Measurements from ENCODE around the gene ITPR1. TPM values are rescaled to one million over a fixed set of nuclear protein-coding genes. Genes with fewer than 3 reads are reported as not detected.

Gene ITPR1
- total RNA-seq, 2 donors from 2014 or later = 7.0 to 18.2 TPM

DNA sequence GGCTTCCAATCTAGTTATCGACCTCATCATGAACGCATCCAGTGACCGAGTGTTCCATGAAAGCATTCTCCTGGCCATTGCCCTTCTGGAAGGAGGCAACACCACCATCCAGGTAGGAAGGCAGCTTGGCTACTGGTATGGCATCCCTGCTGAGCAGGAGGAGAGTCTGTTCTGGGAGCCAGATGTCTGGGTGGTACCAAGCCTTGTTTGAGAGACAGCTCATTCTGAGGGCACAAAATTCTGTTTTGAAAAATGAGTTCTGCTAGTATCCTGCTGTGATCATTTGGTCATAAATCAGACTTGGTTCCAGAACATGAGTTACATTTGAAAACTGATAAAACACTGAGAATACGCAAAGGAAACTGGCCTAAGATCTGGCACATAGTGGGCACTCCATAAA is 242.1 kb downstream of the ITPR1 start:
- H3K27me3 ChIP-seq = no peaks in the 10 kb centered on the region
- no peak overlapping the region for H3K27ac ChIP-seq
- no peaks in the 10 kb centered on the region for H3K36me3 ChIP-seq
- no peaks in the 10 kb centered on the region for H3K9me3 ChIP-seq
- TF ChIP-seq, protein P1, sequence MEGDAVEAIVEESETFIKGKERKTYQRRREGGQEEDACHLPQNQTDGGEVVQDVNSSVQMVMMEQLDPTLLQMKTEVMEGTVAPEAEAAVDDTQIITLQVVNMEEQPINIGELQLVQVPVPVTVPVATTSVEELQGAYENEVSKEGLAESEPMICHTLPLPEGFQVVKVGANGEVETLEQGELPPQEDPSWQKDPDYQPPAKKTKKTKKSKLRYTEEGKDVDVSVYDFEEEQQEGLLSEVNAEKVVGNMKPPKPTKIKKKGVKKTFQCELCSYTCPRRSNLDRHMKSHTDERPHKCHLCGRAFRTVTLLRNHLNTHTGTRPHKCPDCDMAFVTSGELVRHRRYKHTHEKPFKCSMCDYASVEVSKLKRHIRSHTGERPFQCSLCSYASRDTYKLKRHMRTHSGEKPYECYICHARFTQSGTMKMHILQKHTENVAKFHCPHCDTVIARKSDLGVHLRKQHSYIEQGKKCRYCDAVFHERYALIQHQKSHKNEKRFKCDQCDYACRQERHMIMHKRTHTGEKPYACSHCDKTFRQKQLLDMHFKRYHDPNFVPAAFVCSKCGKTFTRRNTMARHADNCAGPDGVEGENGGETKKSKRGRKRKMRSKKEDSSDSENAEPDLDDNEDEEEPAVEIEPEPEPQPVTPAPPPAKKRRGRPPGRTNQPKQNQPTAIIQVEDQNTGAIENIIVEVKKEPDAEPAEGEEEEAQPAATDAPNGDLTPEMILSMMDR (IDR thresholded peaks at IDR 0.05) = no peak
- no peak overlapping the region for H3K9ac ChIP-seq (ENCODE audit: low read depth in 2 of 2, low read length in 2 of 2)
- H3K4me3 ChIP-seq = no peak overlapping the region
- intact Hi-C loops (cut with DNase I) = no loop called here
- H3K4me1 ChIP-seq = no peaks in the 10 kb centered on the region
- no peak for DNase-seq

DNA sequence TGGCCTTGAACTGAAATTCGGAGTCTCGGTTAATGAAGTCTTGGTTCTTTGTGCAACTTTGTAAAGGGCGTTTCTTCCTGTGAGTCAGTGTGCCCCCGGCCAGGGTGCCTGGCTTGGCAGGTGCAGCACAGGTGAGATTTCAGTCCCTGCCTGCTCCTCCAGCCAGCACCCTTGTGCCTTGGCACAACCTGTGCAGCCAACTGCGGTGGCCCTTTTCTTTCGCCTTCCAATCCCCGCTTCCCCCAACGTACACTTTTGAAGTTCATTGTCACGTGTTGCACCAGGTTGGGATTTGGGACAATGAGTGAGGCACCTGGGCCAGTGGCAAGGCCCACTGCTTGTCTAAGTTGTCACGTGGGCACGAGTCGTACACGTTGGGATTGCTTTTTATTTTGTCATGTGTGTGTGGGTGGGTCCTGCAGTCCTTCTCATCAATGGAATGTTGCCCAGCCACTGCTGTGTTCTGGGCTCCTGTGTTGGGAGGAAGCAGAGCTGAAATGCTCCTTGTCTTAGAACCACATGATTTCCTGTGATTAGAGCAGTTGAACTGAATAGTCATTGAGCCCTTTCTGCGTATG is 243.2 kb downstream of the ITPR1 start:
- H3K27me3 ChIP-seq = no peaks in the 10 kb centered on the region
- no peak overlapping the region for H3K9ac ChIP-seq (ENCODE audit: low read depth in 2 of 2, low read length in 2 of 2)
- peaks cover 7% of the 10 kb centered on the region for H3K4me1 ChIP-seq
- no peaks in the 10 kb centered on the region for H3K9me3 ChIP-seq
- H3K36me3 ChIP-seq = no peaks in the 10 kb centered on the region
- intact Hi-C loops (cut with DNase I) = no loop called here
- no peak for DNase-seq
- H3K27ac ChIP-seq = no peak overlapping the region
- TF ChIP-seq, protein P1 (IDR thresholded peaks at IDR 0.05) = no peak
- H3K4me3 ChIP-seq = no peak overlapping the region

DNA sequence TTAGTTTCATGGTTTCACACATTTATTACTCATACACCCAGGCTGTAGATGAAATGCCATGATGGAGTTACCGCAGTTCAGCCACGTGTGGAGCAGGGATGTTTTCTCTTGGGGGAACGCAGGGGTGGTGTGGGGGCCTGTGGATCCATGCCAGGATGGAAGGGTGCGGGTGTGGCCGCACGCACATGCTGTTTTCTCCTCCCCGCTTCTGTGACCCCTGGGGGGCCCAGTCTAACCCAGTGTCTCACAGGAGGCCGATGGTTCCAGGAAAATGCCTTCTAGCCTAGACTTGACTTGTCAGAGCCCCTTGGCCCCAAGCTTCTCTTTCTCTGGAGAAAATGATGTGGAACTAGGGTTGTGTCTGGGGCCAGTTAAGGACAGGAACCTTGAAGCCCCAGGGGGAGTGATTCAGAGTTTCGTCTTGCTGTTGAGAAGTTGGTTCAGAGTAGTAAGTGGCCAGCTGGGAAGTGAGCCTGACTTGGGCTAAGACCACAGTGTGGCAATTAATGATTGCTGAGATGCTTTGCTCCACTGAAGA is 245.7 kb downstream of the ITPR1 start:
- intact Hi-C loops (cut with DNase I) = no loop called here
- Histone ChIP-seq H3K9me3 (no peaks in the 10 kb centered on the region), H3K27me3 (no peaks in the 10 kb centered on the region), H3K4me3 (no peak overlapping the region), H3K4me1 (peaks cover 8% of the 10 kb centered on the region), H3K9ac (ENCODE audit: low read depth in 2 of 2, low read length in 2 of 2) (no peak overlapping the region), H3K36me3 (no peaks in the 10 kb centered on the region), H3K27ac (no peak overlapping the region)
- DNase-seq = no peak
- TF ChIP-seq, protein P1 (IDR thresholded peaks at IDR 0.05) = no peak

DNA sequence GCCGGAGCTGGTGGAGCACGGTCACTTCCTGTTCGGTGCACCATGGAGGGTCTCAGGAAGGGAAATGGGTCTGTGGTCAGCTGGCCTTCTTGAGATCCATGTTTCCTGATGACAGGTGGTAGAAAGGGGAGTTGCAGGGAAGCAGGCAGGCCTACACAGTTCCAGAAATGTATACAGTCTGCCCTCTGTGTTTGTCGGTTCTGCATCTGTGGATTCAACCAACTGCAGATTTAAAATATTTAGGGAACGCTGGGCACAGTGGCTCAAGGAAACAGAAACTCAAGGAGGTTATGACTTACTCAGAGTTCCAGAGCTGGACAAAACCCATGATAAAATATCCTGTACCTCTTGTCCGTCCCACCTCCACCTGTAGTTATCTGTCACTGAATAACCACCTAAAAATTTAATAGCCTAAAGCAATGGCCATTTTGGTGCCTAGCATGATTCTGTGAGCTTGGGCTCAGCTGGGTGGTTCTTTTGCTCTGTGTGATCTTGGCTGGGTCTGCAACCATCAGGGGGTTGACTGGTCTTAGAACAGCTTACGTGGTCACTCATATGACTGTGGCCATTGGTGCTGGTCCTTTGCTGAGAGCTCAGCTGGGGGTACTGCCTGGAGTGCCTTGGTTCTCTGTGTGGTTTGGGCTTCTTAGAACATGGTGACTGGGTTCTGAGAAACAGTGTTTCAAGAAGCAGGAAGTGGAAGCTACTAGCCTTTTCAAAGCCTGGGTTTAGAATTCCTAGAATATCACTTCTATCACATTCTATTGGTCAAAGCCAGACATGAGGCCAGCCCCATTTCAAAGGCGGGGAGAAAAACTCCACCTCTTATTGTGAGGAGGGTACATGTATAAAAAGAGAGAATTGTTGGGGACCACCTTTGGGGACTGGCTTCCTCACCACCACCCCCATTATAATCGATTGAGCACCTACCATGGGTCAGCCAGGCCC is 246.4 kb downstream of the ITPR1 start:
- H3K27ac ChIP-seq = peak overlapping the region; percentile 70
- no peak for DNase-seq
- TF ChIP-seq, protein P1 (IDR thresholded peaks at IDR 0.05) = no peak
- no peaks in the 10 kb centered on the region for H3K27me3 ChIP-seq
- no peaks in the 10 kb centered on the region for H3K36me3 ChIP-seq
- H3K9me3 ChIP-seq = no peaks in the 10 kb centered on the region
- H3K4me1 ChIP-seq = peaks cover 8% of the 10 kb centered on the region
- intact Hi-C loops (cut with DNase I) = no loop called here
- no peak overlapping the region for H3K9ac ChIP-seq (ENCODE audit: low read depth in 2 of 2, low read length in 2 of 2)
- H3K4me3 ChIP-seq = no peak overlapping the region

DNA sequence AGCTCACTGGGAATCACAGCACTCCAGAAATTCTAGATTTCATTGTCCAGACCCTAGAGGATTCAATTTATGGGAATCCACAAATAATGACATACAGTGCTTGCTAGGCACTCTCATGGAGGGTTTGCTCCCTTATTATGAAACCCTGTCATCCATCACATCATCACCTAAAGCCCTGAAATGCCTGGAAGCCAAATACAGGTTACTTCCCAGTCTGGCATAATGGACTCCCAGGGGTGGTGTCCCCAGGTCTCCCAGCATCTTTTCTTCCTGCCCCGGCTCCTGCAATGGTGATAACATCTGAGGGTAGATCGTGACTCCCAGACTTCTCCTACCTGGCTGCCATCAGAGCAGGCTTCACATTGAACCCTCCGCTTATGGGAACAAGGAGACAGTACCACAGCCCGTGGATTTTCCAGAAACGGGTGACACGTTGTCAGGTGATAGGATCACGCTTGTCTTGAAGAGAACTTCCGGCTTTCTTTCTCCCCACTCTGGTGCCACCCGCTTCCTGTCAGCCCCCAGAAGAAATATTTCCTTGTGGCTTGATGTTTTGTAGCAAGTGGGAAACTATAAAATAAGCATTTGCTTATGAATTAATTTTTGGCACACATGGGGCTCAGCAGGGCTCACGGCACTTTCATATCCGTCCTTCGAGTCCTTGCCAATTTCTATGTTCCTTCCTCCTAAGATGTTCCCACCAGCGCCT is 247.4 kb downstream of the ITPR1 start:
- Histone ChIP-seq H3K9ac (ENCODE audit: low read depth in 2 of 2, low read length in 2 of 2) (no peak overlapping the region), H3K27ac (peak overlapping the region; percentile 70), H3K4me3 (no peak overlapping the region), H3K9me3 (no peaks in the 10 kb centered on the region), H3K4me1 (peaks cover 8% of the 10 kb centered on the region), H3K36me3 (no peaks in the 10 kb centered on the region), H3K27me3 (no peaks in the 10 kb centered on the region)
- TF ChIP-seq, protein P1 (IDR thresholded peaks at IDR 0.05) = no peak
- no peak for DNase-seq
- intact Hi-C loops (cut with DNase I) = no loop called here
